SK-N-SH (cell line): ENCODE data around the gene DNAH11. TPM values are rescaled to one million over a fixed set of nuclear protein-coding genes. Genes with fewer than 3 reads are reported as not detected.

Source experiments
- CTCF ChIA-PET: fragments of 300-600, 350-600 bp; formaldehyde crosslinking; extraction: SDS; loops from one replicate; lab custom pipeline; 2021; lab: Yijun Ruan, JAX
- POLR2A ChIA-PET: fragments of 350-600 bp; sonication (Branson Sonifier 250); formaldehyde crosslinking; extraction: SDS; loops from one replicate; lab custom pipeline; 2020; ENCODE audit warnings: antibody characterized with exemption, inconsistent platforms; lab: Yijun Ruan, JAX
- DNase-seq: peaks from one replicate; pipeline ENCODE4 v3.0.0; 2012
- H2AFZ ChIP-seq: fragments of 200-600 bp; sonication (generic); 2 replicates; pipeline ENCODE4 v1.8.1; 2016; ENCODE audit warnings: antibody characterized with exemption, mild to moderate bottlenecking, low read depth
- H3F3A ChIP-seq: fragments of 200-600 bp; sonication (generic); replicated peaks from 2 replicates; pipeline ENCODE3; 2016; ENCODE audit warnings: antibody characterized with exemption, mild to moderate bottlenecking; ENCODE audit not compliant: insufficient read depth
- H3K27ac ChIP-seq, 2 experiments: fragments of 200-500 bp in 1 of 2; fragments of 200-600 bp in 1 of 2; sonication (Bioruptor generic) in 1 of 2; sonication (generic), shearing (Covaris generic) in 1 of 2; 2 replicates each; pipeline versions ENCODE4 v1.5.1 to v1.6.1; 2014 to 2016; ENCODE audit warnings: low read depth in 2 of 2, inconsistent platforms in 1 of 2, low read length in 1 of 2, mild to moderate bottlenecking in 1 of 2, mixed read lengths in 1 of 2
- H3K27me3 ChIP-seq: fragments of 200-600 bp; sonication (generic), shearing (Covaris generic); 2 replicates; pipeline ENCODE4 v1.6.1; 2016; ENCODE audit warnings: mixed run types; ENCODE audit not compliant: insufficient read depth
- H3K36me3 ChIP-seq, 2 experiments: fragments of 200-500 bp in 1 of 2; fragments of 200-600 bp in 1 of 2; sonication (Bioruptor generic) in 1 of 2; sonication (generic) in 1 of 2; replicated peaks in 1 of 2; 2 replicates each; pipeline versions ENCODE3 to v1.5.1; 2014 to 2016; ENCODE audit warnings: low read length in 1 of 2, mild to moderate bottlenecking in 1 of 2; ENCODE audit not compliant: insufficient read depth in 2 of 2, control insufficient read depth in 1 of 2
- H3K4me1 ChIP-seq, 2 experiments: fragments of 200-500 bp in 1 of 2; fragments of 200-600 bp in 1 of 2; sonication (Bioruptor generic) in 1 of 2; sonication (generic), shearing (Covaris generic) in 1 of 2; 2 replicates each; pipeline versions ENCODE4 v1.5.1 to v1.6.1; 2014 to 2016; ENCODE audit warnings: low read depth in 1 of 2, low read length in 1 of 2, mixed run types in 1 of 2; ENCODE audit not compliant: insufficient read depth in 2 of 2, control insufficient read depth in 1 of 2
- H3K4me2 ChIP-seq: fragments of 200-600 bp; sonication (generic), shearing (Covaris generic); 2 replicates; pipeline ENCODE4 v1.6.1; 2017; ENCODE audit warnings: mixed run types
- H3K4me3 ChIP-seq, 2 experiments: fragments of 200-500 bp in 1 of 2; fragments of 200-600 bp in 1 of 2; sonication (Bioruptor generic) in 1 of 2; sonication (generic), shearing (Covaris generic) in 1 of 2; 2 replicates each; pipeline versions ENCODE4 v1.5.1 to v1.8.1; 2014 to 2016; ENCODE audit warnings: low read depth in 2 of 2, inconsistent platforms in 1 of 2, low read length in 1 of 2, mild to moderate bottlenecking in 1 of 2, mixed read lengths in 1 of 2, moderate library complexity in 1 of 2
- H3K79me2 ChIP-seq: fragments of 200-600 bp; sonication (generic); 2 replicates; pipeline ENCODE4 v1.8.1; 2017; ENCODE audit warnings: mild to moderate bottlenecking; ENCODE audit not compliant: insufficient read depth
- H3K9ac ChIP-seq: fragments of 200-600 bp; sonication (generic); 2 replicates; pipeline ENCODE4 v1.6.1; 2017; ENCODE audit warnings: mixed run types
- H3K9me2 ChIP-seq: fragments of 200-600 bp; sonication (generic); 2 replicates; pipeline ENCODE4 v1.6.1; 2017; ENCODE audit warnings: mixed run types
- H3K9me3 ChIP-seq: fragments of 200-600 bp; sonication (generic); 2 replicates; pipeline ENCODE4 v1.6.1; 2017; ENCODE audit warnings: mixed run types, mild to moderate bottlenecking, moderate library complexity
- H4K20me1 ChIP-seq: fragments of 200-600 bp; sonication (generic); 2 replicates; pipeline ENCODE4 v1.6.1; 2017; ENCODE audit warnings: mild to moderate bottlenecking, mixed run types; ENCODE audit not compliant: insufficient read depth
- CHD2 ChIP-seq: fragments of 150-350 bp; IDR thresholded peaks from 2 replicates; pipeline ENCODE4 v1.6.1; 2018; ENCODE audit warnings: low read length; ENCODE audit not compliant: partially characterized antibody
- ELF1 ChIP-seq: IDR thresholded peaks from 2 replicates; pipeline ENCODE4 v1.4.0; 2012
- EP300 ChIP-seq, 2 experiments: IDR thresholded peaks; 2 replicates each; pipeline versions ENCODE4 v1.4.0 to v1.6.1; 2012; ENCODE audit warnings: borderline replicate concordance in 1 of 2, low read depth in 1 of 2, low read length in 1 of 2
- EZH2phosphoT487 ChIP-seq: fragments of 200-600 bp; sonication (generic); IDR thresholded peaks from 2 replicates; pipeline ENCODE4 v1.6.1; 2017; ENCODE audit warnings: low read depth, mixed run types, mild to moderate bottlenecking, antibody characterized with exemption, moderate library complexity, borderline replicate concordance
- FOSL2 ChIP-seq: IDR thresholded peaks from 2 replicates; pipeline ENCODE4 v1.4.0; 2012; ENCODE audit warnings: low read depth, mild to moderate bottlenecking, moderate library complexity, borderline replicate concordance
- FOXM1 ChIP-seq: IDR thresholded peaks from 2 replicates; pipeline ENCODE4 v1.4.0; 2012; ENCODE audit warnings: low read depth, mild to moderate bottlenecking
- GATA2 ChIP-seq: sonication (generic); formaldehyde crosslinking; IDR thresholded peaks from 2 replicates; pipeline ENCODE4 v1.5.0; 2020; ENCODE audit warnings: mild to moderate bottlenecking, missing genetic modification reagents
- JUND ChIP-seq: IDR thresholded peaks from 2 replicates; pipeline ENCODE4 v1.4.0; 2012
- MEF2A ChIP-seq: IDR thresholded peaks from 2 replicates; pipeline ENCODE4 v1.4.0; 2012; ENCODE audit warnings: low read depth, borderline replicate concordance
- MXI1 ChIP-seq: IDR thresholded peaks from 2 replicates; pipeline ENCODE4 v1.6.1; 2012; ENCODE audit warnings: mild to moderate bottlenecking, low read depth, low read length, improper control_type of control experiment
- NFIC ChIP-seq: IDR thresholded peaks from 2 replicates; pipeline ENCODE4 v1.4.0; 2012; ENCODE audit warnings: borderline replicate concordance
- NRF1 ChIP-seq: IDR thresholded peaks from 2 replicates; pipeline ENCODE4 v1.6.1; 2012; ENCODE audit warnings: low read depth, mild to moderate bottlenecking, low read length
- RFX5 ChIP-seq: IDR thresholded peaks from 2 replicates; pipeline ENCODE4 v1.6.1; 2012; ENCODE audit warnings: mild to moderate bottlenecking, improper control_type of control experiment, low read length
- SMC3 ChIP-seq: IDR thresholded peaks from 2 replicates; pipeline ENCODE4 v1.6.1; 2012; ENCODE audit warnings: low read depth, low read length, improper control_type of control experiment
- TCF12 ChIP-seq: IDR thresholded peaks from 2 replicates; pipeline ENCODE4 v1.4.0; 2012
- WGBS: methylation state at CpG from one replicate; pipeline ENCODE4 v1.1.6; 2017; ENCODE audit warnings: low lambda C conversion rate; 5-methylcytosine and 5-hydroxymethylcytosine counted together
- polyA plus RNA-seq, 3 experiments: library from polyadenylated mRNA; depleted of rRNA; stranded (reverse); fragments of >200 nt; gene quantifications; 2 replicates each; pipeline ENCODE4 v1.2.3, GENCODE V29; 2012
- TF ChIP-seq, protein P1 (sequence below): fragments of 200-600 bp; sonication (generic); IDR thresholded peaks from 2 replicates; pipeline ENCODE4 v1.6.1; 2017; ENCODE audit warnings: antibody characterized with exemption, mild to moderate bottlenecking, moderate library complexity

The DNAH11 gene
- polyA plus RNA-seq, 1 of the 3 experiments (the other 2 are of a cell fraction): 0.77 TPM

DNA sequence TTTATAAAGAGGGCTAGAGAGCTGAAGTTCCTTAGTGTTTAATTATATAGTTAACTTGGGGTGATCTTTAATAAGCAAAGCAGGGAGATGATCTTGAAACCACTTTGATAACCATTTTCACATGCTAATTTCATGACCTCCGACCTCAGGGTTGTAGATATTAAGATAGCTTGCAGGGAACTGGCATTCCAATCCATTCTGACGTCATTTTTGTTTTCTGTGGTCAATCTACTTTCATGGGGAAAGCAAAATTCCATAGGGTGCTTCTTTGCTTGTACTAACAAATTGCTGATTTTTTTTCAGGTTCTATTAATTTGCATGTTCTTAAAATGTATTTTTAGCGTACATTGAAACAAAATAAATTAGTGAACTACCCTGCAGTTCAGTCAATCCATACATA lies 263.5 kb downstream of the DNAH11 start:
- Histone ChIP-seq H3K4me1 (no peaks in the 10 kb centered on the region), H4K20me1 (no peaks in the 10 kb centered on the region), H3K9ac (no peak overlapping the region), H3K9me3 (no peaks in the 10 kb centered on the region), H3K4me2 (no peak overlapping the region), H3K36me3 (no peaks in the 10 kb centered on the region), H3K27me3 (peaks cover 4% of the 10 kb centered on the region; the same call in 1 of the 2 replicates), H3K4me3 (no peak overlapping the region), H3K79me2 (no peaks in the 10 kb centered on the region), H3F3A (no peaks in the 10 kb centered on the region), H3K9me2 (no peaks in the 10 kb centered on the region), H3K27ac (no peak overlapping the region), H2AFZ (no peak overlapping the region)
- 3% methylated on average over 3 of the region's 3 CpGs for WGBS
- CTCF ChIA-PET: no interaction called here
- no peak for DNase-seq
- POLR2A ChIA-PET: no interaction called here
- TF ChIP-seq SMC3 (no peak), ELF1 (no peak), FOSL2 (no peak), EP300 (IDR thresholded peaks at IDR 0.05; ENCODE audit: borderline replicate concordance in 1 of 2, low read depth in 1 of 2, low read length in 1 of 2) (no peak), TCF12 (no peak), GATA2 (CRISPR knock-in tag) (no peak), NRF1 (no peak), FOXM1 (no peak), MEF2A (no peak), NFIC (no peak), JUND (no peak), CHD2 (no peak), EZH2phosphoT487 (no peak), MXI1 (no peak)
- TF ChIP-seq, protein P1, sequence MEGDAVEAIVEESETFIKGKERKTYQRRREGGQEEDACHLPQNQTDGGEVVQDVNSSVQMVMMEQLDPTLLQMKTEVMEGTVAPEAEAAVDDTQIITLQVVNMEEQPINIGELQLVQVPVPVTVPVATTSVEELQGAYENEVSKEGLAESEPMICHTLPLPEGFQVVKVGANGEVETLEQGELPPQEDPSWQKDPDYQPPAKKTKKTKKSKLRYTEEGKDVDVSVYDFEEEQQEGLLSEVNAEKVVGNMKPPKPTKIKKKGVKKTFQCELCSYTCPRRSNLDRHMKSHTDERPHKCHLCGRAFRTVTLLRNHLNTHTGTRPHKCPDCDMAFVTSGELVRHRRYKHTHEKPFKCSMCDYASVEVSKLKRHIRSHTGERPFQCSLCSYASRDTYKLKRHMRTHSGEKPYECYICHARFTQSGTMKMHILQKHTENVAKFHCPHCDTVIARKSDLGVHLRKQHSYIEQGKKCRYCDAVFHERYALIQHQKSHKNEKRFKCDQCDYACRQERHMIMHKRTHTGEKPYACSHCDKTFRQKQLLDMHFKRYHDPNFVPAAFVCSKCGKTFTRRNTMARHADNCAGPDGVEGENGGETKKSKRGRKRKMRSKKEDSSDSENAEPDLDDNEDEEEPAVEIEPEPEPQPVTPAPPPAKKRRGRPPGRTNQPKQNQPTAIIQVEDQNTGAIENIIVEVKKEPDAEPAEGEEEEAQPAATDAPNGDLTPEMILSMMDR: no peak

DNA sequence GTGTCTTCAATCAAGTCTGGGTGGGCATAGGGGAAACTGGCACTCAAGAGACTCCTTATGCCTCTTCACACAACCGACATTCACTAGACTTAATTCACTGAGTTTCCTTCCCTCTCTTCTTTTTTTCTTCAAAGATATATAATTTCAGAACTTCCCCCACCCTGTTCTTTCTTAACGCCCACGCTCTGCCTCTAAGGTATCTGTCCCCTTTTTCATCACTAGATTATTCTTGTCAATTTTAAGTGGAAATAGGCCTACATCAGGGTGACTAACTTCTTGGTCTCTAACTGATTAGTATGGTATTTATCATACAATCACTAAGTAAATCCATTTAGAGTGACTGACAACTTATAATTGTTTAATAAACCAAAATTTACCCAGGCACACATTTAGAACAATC lies 276.2 kb downstream of the DNAH11 start:
- no peak for DNase-seq
- ChIA-PET POLR2A (no interaction called here), CTCF (interaction anchor here (1.1 kb wide), 1 partner anchor 10 kb away, joined by 3 read pairs; no protein-coding TSS in a partner anchor)
- Histone ChIP-seq H3K79me2 (no peaks in the 10 kb centered on the region), H3K9me3 (no peaks in the 10 kb centered on the region), H4K20me1 (no peaks in the 10 kb centered on the region), H3K9ac (no peak overlapping the region), H3K4me3 (no peak overlapping the region), H3K9me2 (no peaks in the 10 kb centered on the region), H3K36me3 (no peaks in the 10 kb centered on the region), H2AFZ (no peak overlapping the region), H3K4me1 (no peaks in the 10 kb centered on the region), H3K4me2 (no peak overlapping the region), H3F3A (no peaks in the 10 kb centered on the region), H3K27me3 (no peaks in the 10 kb centered on the region), H3K27ac (no peak overlapping the region)
- no peak for TF ChIP-seq RFX5
- no peak for TF ChIP-seq EZH2phosphoT487
- no peak for TF ChIP-seq NRF1
- no peak for TF ChIP-seq JUND
- WGBS: 3% methylated on average over 3 of the region's 3 CpGs
